HG03378 (cell line): ENCODE measurements around the gene TIAM2.
A peak's percentile ranks its signal among the peaks of the same experiment; 100 is the strongest.

ENCODE experiments used
- ATAC-seq: cut with Tn5 transposase; IDR thresholded peaks from one replicate; pipeline ENCODE4 v1.9.1; 2021; ENCODE audit warnings: mild to moderate bottlenecking, moderate library complexity; ENCODE audit not compliant: unreplicated experiment

TIAM2 gene

DNA sequence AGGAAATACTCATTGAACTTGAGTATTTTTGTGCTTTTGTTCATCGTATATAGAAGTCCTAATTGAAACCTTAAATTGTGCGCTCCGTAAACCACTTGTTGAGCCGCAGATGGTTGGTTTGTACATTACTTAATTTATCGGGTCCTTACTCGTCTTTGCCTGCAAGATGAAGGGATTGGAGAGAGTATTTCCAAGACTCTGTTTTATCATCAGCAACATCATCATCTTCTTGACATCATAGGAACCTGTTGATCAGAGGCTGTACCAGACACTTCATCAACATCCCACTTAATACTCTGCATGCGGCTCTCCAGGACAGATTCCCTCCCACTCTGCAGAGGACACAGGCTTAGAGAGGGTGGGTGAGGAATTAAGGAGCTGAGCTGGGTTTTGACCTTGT lies 28.6 kb downstream of the TIAM2 start:
- no peak for ATAC-seq

DNA sequence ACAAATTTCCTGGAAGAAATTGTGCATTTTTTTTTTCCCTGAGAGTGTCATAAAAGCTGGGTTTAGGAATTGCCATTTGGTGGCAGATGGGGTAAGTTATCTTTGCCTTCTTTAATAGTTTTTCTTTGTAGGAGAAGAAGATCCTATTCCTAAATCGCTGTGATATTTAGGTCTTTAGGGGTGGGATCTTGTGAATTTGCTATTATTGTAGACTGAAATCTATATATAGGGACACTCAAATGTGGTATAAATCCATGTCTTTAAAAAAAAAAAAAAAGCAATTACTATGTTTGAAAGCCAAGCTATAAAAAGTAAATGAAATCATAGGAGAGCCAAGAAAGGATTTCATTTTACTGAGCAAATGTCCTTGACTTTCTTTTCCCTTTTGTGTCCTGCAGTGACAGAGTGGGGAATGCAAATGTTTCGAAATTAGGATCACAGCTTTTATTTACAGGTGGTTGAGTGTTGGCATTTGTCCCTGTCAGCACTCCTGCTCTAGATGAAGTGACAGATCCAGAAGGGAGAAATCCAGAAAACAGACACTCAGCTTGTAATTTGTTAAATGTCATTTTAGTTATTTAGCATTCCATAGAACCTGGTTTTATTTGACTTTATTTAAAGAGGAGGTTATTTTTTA lies 29.4 kb downstream of the TIAM2 start:
- no peak for ATAC-seq

DNA sequence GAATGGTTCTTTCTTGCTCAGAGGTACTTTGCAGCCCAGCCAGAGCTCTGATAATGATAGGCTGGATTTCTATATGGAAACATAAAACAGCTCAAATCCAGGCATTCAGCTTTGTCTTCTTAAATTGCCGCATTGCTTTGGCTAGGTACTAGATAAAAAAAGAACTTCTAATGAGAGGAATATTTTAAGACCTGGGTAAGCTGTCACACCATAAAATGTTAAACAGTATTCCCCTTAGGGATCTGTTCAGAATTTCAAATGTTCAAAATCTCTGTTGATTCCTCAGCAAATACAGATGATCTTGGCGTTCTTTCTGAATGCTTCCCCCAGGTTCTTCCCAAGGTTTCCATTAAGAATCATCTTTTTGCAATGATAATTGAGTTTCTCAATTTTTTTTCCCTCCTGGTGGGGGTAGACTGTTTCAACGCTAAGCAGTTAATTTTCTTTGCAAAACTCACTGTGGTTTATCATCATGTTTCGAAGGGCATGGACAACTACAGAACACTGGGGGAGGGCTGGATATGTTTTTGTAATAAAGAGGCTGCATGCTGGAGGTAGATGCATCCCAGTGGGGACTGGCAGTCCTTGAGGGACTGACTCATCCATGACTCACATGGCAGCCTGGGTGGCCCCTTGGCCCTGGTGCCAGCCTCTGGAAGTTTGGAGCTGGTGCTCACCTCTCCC lies 31.0 kb downstream of the TIAM2 start:
- ATAC-seq: no peak

DNA sequence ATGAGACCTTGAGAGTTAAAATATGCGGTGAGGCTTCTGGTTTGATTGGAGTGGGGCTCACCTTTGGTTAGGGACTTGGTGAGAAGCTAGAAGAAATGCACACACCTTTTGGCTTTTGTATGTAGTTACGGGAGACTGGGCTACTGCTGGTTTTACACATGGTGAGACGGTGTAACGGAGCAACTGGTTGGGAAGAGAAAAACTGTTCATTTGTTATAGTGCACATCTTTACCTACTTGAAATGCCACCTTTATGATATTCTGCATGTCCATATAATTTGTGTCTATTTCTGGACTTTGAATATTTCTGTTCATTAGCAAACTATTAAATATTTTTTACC lies 31.6 kb downstream of the TIAM2 start:
- no peak for ATAC-seq

DNA sequence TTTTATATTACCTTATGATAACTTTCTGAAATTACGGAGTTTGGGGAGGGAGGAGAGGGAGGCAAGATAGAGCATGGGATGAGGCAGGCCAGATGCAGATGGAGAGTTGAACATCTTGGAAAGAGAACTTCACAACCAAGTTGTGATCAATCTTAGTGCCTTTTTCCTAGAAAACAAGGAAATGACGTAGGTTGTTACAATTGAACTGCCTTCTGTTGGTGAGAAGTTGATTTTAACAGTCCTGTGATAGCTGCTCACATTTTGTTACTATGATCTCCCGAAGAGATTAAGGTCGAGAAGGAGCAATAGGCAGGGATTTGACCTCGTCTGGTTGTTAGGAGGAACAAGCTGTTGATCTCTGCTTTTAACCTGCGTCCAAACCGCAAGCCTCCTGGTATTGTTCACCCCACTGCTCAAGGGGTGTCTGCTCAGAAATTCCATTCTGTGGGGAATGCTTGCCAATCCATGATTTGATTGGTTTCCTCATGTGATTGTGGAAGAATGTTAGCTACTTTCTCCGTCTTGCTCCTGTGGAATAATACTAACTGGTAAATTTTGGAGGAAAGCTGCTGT lies 35.1 kb downstream of the TIAM2 start:
- ATAC-seq: no peak

DNA sequence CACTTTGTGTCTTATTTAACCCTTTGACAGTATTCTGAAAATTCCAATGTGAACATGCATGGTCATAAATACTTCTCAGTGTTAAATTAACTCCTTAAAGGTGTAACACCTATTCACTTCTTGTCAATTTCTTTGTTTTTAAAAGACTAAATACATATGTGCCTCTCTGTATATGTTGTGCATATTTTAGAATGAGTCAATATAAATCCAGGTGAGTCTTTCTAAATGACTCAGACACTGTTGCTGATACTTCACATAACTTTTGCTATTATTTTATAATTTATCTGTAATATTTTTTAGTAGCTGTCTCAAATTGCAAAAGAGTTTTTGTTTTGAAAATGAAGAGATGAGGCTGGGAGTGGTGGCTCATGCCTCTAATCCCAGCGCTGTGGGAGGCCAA lies 36.0 kb downstream of the TIAM2 start:
- ATAC-seq: no peak

DNA sequence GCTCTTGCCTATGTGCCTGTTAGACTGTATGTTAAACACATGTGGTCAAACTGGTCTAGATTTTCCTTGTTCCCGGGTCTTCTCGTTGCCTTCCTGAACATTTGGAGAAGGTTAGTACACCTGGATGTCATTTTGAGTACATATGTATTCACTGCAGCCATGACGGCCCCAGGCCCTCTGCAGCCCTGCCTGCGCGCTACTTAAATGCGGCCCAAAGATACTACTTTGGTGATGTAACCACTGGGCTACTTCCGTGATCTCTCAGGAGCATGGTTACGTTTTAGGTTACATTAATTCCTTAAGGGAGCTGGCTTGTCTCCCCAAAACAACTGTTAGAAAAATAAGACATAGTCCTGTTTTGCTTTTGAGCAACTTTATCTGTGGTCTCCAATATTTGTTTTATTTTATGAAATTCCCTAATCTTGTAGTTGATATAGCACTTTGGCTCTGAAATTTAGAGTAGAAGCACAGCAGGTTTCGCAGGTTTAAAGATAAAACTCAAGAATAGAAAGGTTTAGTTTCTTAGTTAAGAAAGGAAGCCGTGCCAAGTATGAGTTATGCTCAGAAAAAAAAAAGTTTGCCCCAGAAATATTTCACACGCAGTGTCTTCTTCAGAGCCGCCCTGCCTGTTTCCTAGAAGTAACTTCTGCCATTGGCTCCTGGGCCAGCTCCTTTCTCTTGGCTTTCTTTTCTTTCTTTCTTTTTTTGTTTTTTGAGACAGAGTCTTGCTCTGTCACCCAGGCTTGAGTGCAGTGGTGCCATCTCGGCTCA lies 38.1 kb downstream of the TIAM2 start:
- no peak for ATAC-seq

DNA sequence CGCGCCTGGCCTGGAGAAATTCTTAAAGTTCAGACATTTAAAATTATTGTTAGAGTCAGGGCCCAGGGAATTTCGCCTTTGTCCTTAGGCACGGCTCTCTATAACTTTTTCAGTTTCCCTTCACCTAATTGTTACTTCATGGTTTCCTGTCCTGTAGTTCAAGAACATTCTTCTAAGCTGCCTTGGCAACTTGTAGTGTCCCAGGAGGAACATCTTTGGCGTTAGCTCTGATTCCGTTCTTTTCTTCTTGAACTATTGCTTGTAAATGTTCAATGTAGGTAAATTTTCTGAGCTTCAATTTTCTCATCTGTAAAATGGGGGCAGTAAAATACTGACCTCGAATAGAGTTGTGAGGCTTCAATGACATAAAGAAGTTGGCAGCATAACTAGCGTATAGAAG lies 41.8 kb downstream of the TIAM2 start:
- ATAC-seq: no peak

DNA sequence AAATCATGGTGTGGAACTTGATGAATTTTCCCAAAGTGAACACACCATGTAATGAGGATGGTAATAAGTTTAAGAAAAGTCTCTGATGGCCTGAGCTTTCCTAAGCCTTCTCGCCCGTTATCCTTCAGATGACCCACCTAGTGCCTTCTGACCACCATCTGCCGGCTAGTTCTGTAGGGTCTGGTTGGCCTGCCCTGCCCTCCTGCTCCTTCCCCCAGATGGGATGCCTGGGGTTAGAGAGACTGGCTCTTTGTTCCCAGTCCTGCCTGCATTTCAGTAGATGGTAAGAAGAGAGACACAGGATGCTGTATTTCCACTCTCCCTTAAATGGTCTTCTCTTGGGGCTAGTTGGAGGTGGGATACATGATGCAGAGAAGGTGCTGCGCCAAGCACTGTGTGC lies 43.0 kb downstream of the TIAM2 start:
- ATAC-seq: no peak

DNA sequence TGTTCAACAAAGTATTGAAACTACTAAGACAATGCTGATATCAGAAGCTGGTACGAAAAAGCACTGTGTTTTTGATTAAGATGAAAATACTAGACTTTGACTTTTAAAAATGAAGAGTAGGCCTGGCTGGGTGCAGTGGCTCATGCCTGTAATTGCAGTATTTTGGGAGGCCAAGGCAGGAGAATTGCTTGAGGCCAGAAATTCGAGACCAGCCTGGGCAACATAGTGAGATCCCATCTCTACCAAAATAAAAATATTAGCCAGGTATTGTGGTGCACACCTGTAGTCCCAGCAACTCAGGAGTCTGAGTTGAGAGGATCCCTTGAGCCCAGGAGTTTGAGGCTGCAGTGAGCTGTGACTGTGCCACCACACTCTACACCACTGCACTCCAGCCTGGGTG lies 43.4 kb downstream of the TIAM2 start:
- ATAC-seq: no peak

DNA sequence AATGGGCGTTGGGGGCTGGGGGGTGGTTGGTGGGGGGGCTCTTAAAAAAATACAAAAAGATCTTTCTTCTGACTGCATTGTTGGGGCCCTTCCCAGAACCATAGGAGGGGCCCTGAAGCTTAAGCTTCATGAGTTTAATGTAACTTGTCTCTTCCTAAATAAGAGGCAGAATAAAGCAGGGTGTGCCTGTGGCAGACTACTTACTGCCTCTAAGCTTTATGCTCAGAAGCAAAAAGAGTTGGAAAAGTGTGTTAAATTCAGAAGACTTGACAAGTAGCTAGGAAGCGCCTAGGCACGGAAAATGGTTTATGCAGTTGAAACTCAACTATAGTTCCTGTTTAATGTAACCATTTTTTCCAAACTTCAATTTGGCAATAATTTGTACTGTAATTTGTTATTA lies 44.5 kb downstream of the TIAM2 start:
- ATAC-seq: no peak

DNA sequence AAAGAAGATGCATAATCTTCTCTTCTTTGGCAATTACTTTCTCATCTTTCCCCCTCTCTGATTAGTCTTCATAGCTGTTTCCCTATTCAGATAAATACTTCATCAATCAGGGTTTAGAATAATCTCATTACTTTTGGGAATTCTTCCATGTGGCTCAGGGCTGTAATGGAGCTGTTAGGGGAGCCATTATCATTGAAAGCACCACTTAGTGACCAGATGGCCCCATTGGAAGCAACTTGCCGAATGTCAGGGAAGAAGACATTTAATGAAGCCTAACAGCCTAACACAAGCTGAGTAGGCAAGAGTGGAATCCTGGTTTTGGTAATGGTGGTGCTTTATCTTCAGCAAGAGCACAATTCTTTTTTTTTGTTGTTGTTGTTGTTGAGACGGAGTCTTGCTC lies 45.0 kb downstream of the TIAM2 start:
- ATAC-seq: no peak

DNA sequence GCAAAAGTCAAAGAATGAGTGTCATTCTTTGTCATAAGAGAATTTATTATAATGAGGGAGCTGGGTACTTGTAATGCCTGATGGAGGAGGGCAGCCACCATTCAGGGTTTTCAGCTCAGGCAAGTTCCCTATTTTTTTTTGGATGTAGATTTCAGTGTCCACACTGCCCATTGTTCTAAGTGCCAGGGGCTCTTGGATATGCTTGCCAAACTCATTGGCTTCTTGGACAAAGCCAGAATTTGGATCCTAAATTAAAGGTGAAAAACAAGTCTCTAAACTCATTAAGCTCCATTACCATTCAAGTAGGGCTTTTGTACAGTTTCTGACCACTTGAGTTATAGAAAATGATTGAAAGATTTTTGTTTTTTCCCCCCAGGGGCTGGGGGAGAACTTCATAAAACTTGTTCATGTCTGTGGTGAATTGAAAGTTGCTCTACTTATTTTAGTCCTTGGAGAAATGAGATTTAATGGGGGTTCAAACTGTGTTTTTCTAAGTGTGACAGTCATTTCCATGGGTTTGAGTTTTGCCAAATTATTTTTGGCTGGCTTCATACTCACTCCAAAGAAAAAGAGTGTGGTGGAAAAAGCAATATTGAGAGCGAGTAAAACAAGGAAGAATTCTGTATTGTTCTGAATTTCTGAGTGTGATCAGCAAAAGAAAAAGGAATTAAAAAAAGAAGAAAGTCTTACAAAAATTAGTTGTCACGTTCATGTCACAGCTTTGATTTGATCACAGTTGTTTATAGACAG lies 46.0 kb downstream of the TIAM2 start:
- no peak for ATAC-seq

DNA sequence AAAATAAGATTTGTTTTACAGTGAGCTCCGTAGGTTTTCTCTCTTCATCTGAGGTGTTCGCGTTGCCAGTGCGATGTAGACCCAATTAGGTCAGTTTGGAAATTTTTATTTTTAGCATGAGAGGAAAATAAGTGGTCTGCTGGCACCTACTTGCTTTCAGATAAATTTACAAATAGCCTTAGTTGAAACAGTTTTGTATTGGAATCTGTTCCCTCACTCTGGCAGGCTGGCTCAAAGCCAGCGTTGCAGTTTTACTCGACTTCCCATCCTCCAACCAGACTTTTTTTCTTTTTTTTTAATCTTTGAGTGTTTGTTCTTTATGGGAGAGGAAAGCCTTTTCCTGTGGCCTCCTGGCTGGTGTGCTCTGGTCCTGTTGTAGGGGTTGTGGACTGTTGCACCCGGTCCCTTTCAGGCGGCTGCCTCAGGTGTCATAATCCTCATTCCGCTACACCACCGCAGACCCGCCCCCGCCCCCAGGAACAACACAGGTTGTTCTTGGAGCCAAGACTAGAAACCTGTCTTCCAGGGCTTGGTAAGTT lies 46.7 kb downstream of the TIAM2 start:
- ATAC-seq: no peak

DNA sequence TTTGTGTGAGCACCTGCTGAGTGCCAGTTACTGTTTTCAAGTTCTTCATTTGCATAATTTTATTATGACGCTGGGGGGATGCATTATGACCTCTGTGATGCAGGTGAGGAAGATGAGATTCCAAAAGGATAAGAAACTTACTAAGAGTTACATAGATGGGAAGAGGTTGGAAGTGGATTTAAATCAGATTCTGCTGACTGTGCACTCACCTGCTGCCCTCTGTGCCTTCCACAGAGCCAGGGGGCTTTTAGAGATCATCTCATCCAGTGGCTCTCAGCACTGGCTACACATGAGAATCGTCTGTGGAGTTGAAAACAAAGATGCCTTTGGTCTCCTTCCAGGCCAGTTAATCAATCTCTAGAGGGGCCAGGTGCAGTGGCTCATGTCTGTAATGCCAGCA lies 47.9 kb downstream of the TIAM2 start:
- no peak for ATAC-seq

DNA sequence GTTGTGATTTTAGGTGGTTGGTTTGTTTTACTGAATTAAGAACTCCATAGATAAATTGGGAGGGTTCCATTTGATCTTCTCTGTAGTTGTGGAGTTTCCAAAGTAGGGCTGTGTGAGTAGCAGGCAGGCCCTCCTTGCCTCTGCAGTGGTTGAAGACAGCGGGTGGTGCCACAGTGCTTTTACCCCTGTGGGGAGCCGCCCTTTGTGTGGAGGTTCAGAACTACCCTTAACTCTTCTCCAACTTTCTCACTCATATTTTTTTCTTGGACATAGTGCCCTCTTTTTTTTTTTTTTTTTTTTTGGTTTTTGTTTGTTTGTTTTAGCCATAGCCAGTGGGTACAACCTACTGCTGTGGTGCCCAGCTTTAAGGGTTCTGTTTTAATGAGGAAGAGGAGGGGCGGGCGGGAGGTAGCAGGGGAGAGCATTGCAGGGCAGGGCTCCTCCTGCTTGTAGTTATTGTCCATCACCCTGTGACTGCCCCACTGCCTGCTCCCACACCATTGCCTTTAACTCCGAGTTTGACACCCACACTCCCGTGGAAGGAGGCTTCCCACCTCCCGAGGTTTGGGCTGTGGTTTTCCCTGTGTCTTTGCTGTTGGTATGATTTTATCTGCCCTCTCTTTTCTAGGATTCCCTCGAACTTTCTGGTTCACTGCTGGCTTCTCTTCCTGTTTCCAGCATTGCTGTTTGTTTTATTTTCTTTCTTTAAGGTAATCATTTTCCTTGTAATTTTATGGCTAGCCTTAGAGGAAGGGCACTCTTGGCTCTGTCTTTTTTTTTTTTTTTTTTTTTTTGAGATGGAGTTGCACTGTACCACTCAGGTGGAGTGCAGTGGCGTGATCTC lies 50.7 kb downstream of the TIAM2 start:
- no peak for ATAC-seq

DNA sequence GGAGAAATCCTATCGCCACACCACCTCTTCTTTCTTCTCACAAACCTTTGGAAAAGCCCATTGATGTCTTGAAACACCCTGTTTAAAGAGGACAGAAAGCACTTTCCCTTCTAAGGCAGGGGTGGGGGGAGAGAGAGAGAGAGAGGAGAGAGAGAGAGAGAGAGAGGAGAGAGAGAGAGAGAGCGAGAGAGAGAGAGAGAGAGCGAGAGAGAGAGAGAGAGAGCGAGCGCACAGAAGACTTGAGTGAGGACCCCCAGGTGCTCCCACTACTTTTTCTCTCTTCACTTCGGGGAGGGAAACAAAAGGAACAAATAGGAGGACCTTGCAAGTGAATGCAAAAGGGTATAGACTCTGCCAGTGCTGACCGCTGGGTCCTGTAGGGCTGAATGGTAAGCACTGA lies 52.4 kb downstream of the TIAM2 start:
- no peak for ATAC-seq

DNA sequence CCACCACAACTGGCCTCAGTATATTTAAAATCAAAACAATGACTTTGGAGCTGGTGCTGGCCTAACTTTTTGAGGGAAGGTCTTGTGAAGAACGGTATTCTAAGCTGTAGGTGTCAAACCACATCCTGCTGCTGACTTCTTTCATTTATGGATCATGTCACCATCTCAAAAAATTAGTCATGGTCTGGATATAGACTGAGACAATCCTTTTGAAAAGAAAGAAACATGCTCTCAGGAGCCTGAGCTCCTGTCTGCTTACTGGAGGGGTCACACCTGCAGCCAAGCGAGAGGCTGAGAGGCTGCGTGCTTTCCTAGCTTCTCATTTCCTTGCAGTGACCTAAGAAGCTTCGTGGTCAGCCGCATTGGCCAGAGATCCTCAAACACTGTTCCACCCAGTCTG lies 55.2 kb downstream of the TIAM2 start:
- peak; percentile 99 for ATAC-seq

DNA sequence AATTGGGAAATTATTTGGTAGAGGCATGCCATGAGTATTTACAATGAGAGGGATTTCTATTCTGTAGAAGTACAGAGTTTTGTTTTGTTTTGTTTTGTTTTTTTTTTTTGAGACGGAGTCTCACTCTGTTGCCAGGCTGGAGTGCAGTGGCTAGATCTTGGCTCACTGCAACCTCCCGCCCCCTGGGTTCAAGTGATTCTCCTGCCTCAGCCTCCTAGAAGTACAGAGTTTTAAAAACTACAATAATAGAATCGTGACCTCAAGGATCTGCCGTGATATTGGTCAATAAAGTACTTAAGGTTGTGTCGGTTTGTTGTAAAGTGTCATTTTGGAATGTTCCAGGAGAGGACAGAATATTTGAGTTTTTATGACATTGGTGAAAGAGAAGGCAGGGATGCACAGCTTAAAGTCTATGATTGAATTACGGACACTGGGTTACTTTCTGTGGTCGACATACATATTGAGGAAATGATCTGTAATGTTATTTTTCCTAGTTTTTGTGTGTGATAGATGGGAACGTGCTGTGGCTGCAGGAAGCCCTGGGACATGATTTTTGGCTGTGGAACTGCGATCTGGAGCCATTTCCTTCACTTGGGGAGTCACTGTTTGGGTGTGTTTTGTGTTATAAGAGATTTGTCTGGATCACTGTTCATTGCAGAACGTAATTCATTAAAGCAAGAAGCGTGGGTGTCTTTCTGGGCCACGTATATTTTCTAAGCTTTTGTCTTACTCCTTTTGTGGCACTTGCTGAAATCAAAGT lies 59.6 kb downstream of the TIAM2 start:
- no peak for ATAC-seq
